Activated CD8-positive, alpha-beta memory T cell treated with anti-CD3 and anti-CD28 coated beads, Interleukin-2, amount 50 U/mL, for 24 hours (primary cell): ENCODE data around the gene GPR27.

Experiments used
- DNase-seq: peaks from one replicate; pipeline ENCODE4 v3.0.0-alpha.2; 2020; ENCODE audit errors: extremely low read depth

Gene GPR27

DNA sequence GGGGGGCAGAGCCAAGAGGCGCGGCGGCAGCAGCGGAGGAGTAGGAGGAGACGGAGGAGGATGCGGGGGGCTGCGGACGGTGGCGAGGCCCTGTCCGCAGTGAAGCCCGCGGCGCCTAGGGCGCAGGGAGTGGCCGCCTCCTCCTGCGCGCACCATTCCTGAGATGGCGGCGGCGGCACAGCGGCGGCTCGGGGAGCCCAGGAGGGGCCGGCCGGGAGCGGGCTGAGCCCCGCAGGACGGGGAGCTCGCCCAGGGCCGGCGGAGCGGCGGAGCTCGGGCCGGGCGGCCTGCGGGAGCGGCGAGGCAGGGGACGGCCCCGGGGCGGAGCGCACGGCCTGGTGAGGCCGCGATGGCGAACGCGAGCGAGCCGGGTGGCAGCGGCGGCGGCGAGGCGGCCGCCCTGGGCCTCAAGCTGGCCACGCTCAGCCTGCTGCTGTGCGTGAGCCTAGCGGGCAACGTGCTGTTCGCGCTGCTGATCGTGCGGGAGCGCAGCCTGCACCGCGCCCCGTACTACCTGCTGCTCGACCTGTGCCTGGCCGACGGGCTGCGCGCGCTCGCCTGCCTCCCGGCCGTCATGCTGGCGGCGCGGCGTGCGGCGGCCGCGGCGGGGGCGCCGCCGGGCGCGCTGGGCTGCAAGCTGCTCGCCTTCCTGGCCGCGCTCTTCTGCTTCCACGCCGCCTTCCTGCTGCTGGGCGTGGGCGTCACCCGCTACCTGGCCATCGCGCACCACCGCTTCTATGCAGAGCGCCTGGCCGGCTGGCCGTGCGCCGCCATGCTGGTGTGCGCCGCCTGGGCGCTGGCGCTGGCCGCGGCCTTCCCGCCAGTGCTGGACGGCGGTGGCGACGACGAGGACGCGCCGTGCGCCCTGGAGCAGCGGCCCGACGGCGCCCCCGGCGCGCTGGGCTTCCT is at the start of gene GPR27:
Gene GPR27, plus strand, starts transcription at position 155 of the 909 bp plus-strand sequence. Its CDS starts 195 bp downstream, at position 350.
- DNase-seq: no peak

DNA sequence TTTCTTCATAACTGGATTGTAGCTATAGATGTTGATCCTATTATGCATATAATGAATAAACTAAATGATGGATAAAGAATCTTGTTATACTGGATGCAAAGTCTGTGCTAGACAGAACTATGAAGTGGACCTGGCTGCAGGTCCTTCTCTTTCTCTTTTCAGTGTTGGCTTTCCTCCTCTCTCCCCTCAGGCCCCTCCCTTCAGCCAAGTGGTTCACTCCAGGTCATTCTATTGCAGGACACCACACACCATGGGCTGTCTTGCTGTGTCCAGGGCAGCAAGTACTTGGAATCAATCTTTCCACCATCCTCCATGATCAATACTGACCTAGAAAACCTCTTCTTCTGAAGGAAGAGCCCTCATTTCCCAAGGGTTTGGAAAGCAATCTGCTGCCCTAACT is 48.7 kb upstream of the GPR27 start:
- no peak for DNase-seq

GRCh38 chr3:71705681-71706080 is 48.0 kb upstream of the GPR27 start:
- DNase-seq: no peak

DNA sequence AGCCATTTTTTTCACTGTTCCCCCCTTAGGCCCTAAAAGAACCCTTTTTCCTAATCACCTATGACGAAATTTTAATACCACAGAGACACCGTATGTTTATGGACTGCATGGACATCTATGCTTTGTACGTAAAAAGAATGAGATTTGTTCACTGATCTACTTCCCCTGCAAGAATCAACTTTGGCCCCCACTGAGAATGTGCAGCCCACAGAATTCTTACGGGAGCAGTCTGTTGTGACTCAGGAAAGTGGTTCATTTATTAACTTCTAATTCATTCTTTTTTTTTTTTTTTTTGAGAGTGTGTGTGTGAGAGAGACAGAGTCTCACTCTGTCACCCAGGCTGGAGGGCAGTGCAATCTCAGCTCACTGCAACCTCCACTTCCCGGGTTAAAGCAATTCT is 46.1 kb upstream of the GPR27 start:
- no peak for DNase-seq

- no peak for DNase-seq
These were observed 45.1 kb upstream of the GPR27 start for GRCh38 chr3:71708476-71709105.

DNA sequence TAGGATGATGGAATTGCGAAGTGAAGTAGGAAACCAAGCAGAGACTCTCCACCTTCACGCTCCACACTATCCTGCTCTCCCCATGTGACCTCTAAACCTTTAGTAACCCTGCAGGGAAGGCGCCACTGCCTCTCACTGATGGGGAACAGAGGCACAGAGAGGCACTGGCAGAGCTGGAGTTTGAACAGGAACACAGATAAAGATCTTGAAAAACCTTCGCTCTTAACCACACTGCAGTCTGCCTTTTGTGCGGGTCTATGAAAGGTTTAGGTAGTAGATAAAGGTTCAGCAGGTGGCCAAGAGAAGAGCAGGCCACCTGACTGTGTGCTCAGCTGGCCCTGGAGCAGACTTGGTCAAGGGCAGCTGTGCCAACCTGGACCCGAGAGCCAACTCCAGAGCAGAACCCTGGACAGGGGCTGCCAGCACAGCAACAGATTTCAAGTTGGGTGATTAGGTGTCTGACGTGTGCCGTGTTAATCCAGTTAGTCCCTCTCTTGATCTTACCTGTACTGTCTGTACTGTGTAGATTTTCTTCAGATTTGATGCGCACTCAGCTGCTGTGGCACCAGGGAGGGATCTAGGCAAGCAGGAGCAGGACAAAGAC is 43.6 kb upstream of the GPR27 start:
- DNase-seq: no peak

DNA sequence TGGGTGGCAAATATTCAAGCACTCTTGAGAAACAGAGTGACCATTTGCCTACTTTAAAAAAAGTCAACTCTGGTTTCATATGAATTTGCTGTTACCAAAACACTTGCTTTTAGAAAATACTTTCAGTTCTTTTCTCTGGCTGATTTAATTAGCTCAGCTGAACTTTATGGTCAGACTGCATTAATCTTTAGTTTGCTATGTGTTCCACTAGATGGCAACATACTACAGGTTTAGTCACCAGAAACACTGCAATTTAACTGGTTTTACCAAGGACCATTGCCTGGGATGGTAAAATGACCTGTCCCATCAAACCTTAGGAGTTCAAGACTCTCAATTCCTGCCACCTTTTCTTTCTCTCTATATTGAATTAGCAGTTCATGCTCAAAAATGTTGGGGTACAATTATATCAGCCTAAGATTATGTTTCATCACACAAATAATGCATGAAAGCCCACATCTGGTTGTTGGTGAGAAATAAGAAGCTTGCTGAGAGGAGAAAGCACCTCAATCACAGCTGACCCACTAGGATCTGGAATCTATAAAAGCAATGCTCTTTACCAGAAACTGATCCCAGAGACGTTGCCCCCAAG is 42.7 kb upstream of the GPR27 start:
- DNase-seq: no peak

- no peak for DNase-seq
These were observed 40.6 kb upstream of the GPR27 start for GRCh38 chr3:71713041-71713440.

GRCh38 chr3:71714595-71714994 is 39.1 kb upstream of the GPR27 start:
- DNase-seq: no peak

- DNase-seq: no peak
These were observed 35.6 kb upstream of the GPR27 start for GRCh38 chr3:71718072-71718471.

GRCh38 chr3:71721002-71721401 is 32.7 kb upstream of the GPR27 start:
- no peak for DNase-seq

DNA sequence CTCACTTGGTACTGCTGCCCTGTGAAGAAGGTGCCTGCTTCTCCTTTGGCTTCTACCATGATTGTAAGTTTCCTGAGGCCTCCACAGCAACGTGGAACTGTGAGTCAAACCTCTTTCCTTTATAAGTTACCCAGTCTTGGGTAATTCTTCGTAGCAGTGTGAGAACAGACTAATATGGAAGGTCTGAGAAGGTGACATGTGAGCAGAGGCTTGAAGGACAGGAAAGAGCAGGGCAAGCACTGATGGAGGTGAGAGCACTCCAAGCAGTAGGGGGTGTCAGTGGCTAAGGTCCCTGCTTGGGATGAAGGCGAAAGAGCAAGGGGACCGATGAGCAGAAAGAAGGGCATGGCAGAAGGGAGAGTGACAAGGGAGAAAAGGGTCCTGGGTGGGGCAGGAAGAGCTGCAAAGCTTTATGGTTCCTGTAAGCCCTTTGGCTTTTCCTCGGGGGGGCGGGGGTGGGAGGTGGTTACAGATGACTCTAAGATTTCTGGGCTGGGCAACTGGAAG is 32.0 kb upstream of the GPR27 start:
- no peak for DNase-seq

DNA sequence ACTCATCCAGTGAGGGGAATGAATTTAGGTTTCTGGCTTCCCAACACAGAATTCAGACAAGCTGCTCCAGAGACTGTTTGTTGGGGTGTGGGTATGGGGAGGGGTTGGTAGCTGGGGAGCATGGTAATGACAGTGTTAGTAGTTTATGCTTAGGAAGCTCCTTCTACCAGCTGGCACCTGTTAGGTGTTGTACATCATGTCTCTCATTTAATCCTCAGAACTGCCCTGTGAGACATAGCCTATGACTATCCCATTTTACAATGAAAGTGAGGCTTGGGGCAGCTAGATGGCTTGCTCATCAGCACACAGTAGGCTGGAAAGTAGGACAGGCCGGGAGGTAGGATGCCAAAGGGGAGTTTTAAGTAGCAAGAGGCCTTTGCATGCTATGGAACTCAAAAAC is 31.0 kb upstream of the GPR27 start:
- DNase-seq: no peak

GRCh38 chr3:71723452-71724170 is 30.0 kb upstream of the GPR27 start:
- DNase-seq: no peak

DNA sequence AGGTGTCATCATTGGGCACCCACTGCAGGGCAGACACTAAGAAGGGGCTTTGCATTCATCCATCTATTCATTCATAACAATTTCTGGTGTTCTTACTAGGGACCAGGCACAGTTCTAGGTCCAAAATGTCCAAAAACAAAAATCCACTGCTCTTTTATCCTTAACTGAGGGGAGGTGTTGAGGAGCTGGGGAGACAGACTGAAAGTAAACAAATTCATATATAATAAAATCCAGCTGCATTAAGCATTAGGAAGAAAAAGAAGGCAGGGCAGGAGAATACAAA is 29.5 kb upstream of the GPR27 start:
- no peak for DNase-seq

DNA sequence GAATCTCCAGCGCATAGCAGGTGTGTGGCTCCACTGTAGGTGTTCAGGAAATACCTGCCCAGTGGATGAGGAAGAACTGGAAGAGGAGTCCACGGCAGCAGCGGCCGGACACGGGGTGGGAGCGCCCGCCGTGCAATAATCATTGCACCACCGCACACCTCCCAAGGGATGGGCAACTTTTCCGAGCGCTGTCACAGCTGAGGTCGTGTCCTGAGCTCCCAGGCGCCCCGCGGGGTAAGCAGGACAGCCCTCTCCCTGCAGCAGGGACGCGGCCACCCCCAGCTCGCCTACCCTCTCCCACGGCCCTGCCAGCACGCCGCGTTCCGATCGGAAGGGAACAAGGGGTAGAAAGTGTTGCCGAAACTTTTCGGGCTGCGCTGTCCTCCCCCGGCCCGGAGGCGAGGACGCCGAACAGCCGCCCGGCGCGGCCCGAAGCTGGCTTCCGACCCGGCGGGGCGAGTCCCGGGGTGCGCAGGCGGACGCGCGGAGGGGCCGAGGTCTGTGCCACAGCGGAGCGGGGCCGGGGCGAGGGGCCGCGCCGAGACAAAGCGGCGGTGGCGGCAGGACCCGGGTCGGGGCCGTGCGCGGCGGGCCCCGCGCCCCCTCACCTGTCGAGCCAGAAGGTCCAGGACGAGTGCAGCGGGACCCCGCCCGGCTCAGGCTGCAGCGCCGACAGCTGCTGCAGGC is 28.9 kb upstream of the GPR27 start:
- DNase-seq: no peak

GRCh38 chr3:71725271-71725991 is 28.2 kb upstream of the GPR27 start, which contains the start of gene EIF4E3:
Gene EIF4E3, minus strand, starts transcription at chr3:71725402. Its CDS starts 35 bp downstream, at chr3:71725367.
- no peak for DNase-seq

GRCh38 chr3:71726146-71726545 is 27.5 kb upstream of the GPR27 start:
- no peak for DNase-seq

- DNase-seq: no peak
These were observed 24.9 kb upstream of the GPR27 start for GRCh38 chr3:71728632-71729342.

GRCh38 chr3:71732637-71733036 is 21.0 kb upstream of the GPR27 start:
- DNase-seq: no peak
